ENCODE data around the gene GNG14. TPM values are rescaled to one million over a fixed set of nuclear protein-coding genes. Genes with fewer than 3 reads are reported as not detected.

Gene GNG14
- total and polyA plus RNA-seq, 10 of the 15 experiments (the other 5 are each of a cell fraction or from before 2014, with no cell fraction given) = not detected

DNA sequence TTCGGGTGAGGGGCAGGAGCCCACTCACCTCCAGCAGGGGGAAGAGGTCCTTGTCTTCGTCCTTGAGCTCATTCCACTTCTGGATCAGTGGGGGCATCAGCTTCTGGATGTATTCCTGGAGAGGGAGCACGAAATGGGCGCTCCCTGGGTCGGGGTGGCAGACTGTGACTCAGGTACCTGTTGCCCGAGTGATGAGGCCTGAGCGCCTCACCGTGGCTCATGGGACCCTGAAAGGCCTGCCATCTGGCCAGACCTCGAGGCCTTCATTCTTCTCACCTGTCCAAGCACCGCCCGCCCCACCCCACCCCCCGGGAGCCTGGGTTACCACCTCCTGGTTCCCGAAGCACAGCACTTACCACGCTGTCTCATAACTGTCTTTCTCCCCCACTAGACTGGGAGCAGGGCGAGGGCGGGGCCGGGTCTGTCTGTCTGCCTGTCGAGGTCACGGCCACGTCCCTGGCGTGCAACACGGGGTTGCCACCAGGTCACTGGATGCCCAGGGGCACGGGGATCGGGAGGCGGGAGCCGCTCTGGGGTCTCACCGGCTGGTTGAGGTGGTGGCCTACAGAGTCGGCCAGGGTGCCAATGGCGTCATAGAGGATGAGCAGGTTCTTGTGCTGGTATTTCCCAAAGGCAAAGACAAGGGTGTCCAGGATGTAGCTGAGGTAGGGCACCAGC lies 18.0 kb downstream of the GNG14 start:
- 97% methylated on average over 24 of the region's 29 CpGs for WGBS (ENCODE audit: insufficient coverage, insufficient replicate concordance, low lambda C conversion rate, missing lambda C conversion rate)
- FAIRE-seq (no peak), ATAC-seq (no peak), DNase-seq (ENCODE audit: low read depth, low spot score) (no peak)
- POLR2A ChIA-PET = no interaction called here
- Histone ChIP-seq H3K79me2 (ENCODE audit: control insufficient read depth, insufficient read depth, low read length) (no peaks in the 10 kb centered on the region), H3K4me2 (ENCODE audit: control insufficient read depth, insufficient read depth) (no peak overlapping the region), H3K27ac (ENCODE audit: control insufficient read depth, insufficient read depth) (no peak overlapping the region), H4K20me1 (ENCODE audit: control insufficient read depth, insufficient read depth) (no peaks in the 10 kb centered on the region), H3K4me1 (ENCODE audit: control insufficient read depth, insufficient read depth, low read length) (no peaks in the 10 kb centered on the region), H3K4me3 (no peak overlapping the region), H3K9ac (ENCODE audit: control insufficient read depth, insufficient read depth, low read length) (no peak overlapping the region), H3K27me3 (replicated peaks in 1 of 2; ENCODE audit: control insufficient read depth in 2 of 2, insufficient read depth in 2 of 2, low read length in 1 of 2) (no peaks in the 10 kb centered on the region), H3K36me3 (ENCODE audit: control insufficient read depth in 2 of 2, insufficient read depth in 2 of 2, low read length in 1 of 2) (peaks cover 31 to 49% of the 10 kb centered on the region in 2 experiments), H3K9me3 (replicated peaks; ENCODE audit: control insufficient read depth, insufficient read depth, low read length) (no peaks in the 10 kb centered on the region), H2AFZ (ENCODE audit: control insufficient read depth, low read depth, low read length) (no peak overlapping the region)
- intact Hi-C loops (cut with micrococcal nuclease; ENCODE audit: unreplicated experiment) (no loop called here), in situ Hi-C loops (cut with MboI) (no loop called here)
- BruUV-seq (replicated peaks) = no TSS peak
- SMC1A ChIA-PET (ENCODE audit: uncharacterized antibody, unreplicated experiment) = no interaction called here
- CTCF ChIA-PET = no interaction called here
- RAD21 ChIA-PET (ENCODE audit: unreplicated experiment) = no interaction called here
- TF ChIP-seq, protein P1, sequence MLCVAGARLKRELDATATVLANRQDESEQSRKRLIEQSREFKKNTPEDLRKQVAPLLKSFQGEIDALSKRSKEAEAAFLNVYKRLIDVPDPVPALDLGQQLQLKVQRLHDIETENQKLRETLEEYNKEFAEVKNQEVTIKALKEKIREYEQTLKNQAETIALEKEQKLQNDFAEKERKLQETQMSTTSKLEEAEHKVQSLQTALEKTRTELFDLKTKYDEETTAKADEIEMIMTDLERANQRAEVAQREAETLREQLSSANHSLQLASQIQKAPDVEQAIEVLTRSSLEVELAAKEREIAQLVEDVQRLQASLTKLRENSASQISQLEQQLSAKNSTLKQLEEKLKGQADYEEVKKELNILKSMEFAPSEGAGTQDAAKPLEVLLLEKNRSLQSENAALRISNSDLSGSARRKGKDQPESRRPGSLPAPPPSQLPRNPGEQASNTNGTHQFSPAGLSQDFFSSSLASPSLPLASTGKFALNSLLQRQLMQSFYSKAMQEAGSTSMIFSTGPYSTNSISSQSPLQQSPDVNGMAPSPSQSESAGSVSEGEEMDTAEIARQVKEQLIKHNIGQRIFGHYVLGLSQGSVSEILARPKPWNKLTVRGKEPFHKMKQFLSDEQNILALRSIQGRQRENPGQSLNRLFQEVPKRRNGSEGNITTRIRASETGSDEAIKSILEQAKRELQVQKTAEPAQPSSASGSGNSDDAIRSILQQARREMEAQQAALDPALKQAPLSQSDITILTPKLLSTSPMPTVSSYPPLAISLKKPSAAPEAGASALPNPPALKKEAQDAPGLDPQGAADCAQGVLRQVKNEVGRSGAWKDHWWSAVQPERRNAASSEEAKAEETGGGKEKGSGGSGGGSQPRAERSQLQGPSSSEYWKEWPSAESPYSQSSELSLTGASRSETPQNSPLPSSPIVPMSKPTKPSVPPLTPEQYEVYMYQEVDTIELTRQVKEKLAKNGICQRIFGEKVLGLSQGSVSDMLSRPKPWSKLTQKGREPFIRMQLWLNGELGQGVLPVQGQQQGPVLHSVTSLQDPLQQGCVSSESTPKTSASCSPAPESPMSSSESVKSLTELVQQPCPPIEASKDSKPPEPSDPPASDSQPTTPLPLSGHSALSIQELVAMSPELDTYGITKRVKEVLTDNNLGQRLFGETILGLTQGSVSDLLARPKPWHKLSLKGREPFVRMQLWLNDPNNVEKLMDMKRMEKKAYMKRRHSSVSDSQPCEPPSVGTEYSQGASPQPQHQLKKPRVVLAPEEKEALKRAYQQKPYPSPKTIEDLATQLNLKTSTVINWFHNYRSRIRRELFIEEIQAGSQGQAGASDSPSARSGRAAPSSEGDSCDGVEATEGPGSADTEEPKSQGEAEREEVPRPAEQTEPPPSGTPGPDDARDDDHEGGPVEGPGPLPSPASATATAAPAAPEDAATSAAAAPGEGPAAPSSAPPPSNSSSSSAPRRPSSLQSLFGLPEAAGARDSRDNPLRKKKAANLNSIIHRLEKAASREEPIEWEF (IDR thresholded peaks at IDR 0.05; ENCODE audit: insufficient replicate concordance, low read depth, low read length) = no peak
- TF ChIP-seq, protein P2, sequence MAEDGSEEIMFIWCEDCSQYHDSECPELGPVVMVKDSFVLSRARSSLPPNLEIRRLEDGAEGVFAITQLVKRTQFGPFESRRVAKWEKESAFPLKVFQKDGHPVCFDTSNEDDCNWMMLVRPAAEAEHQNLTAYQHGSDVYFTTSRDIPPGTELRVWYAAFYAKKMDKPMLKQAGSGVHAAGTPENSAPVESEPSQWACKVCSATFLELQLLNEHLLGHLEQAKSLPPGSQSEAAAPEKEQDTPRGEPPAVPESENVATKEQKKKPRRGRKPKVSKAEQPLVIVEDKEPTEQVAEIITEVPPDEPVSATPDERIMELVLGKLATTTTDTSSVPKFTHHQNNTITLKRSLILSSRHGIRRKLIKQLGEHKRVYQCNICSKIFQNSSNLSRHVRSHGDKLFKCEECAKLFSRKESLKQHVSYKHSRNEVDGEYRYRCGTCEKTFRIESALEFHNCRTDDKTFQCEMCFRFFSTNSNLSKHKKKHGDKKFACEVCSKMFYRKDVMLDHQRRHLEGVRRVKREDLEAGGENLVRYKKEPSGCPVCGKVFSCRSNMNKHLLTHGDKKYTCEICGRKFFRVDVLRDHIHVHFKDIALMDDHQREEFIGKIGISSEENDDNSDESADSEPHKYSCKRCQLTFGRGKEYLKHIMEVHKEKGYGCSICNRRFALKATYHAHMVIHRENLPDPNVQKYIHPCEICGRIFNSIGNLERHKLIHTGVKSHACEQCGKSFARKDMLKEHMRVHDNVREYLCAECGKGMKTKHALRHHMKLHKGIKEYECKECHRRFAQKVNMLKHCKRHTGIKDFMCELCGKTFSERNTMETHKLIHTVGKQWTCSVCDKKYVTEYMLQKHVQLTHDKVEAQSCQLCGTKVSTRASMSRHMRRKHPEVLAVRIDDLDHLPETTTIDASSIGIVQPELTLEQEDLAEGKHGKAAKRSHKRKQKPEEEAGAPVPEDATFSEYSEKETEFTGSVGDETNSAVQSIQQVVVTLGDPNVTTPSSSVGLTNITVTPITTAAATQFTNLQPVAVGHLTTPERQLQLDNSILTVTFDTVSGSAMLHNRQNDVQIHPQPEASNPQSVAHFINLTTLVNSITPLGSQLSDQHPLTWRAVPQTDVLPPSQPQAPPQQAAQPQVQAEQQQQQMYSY (CRISPR knock-in tag; IDR thresholded peaks at IDR 0.05) = no peak
- no peak for TF ChIP-seq ZNF207 (IDR thresholded peaks at IDR 0.05; ENCODE audit: borderline replicate concordance)
- no peak for TF ChIP-seq CHD4 (IDR thresholded peaks at IDR 0.05)
- TF ChIP-seq ZNF622 (IDR thresholded peaks at IDR 0.05) = no peak
- TF ChIP-seq TCF7 (IDR thresholded peaks at IDR 0.05; ENCODE audit: borderline replicate concordance) = no peak
- TF ChIP-seq KAT2A (conservative IDR thresholded peaks at IDR 0.05; ENCODE audit: control insufficient read depth, low read depth, low read length) = no peak
- TF ChIP-seq NFYB (IDR thresholded peaks at IDR 0.05; ENCODE audit: insufficient read depth, low read depth, low read length) = no peak
- no peak for TF ChIP-seq RUNX3 (IDR thresholded peaks at IDR 0.05; ENCODE audit: low read length)
- TF ChIP-seq NFYA (IDR thresholded peaks at IDR 0.05; ENCODE audit: borderline replicate concordance, low read depth, low read length) = no peak
- TF ChIP-seq STAT1 (conservative IDR thresholded peaks at IDR 0.05) = no peak
- TF ChIP-seq BRCA1 (IDR thresholded peaks at IDR 0.05; ENCODE audit: low read depth, low read length) = no peak
- TF ChIP-seq FOXK2 (IDR thresholded peaks at IDR 0.05) = no peak
- TF ChIP-seq WRNIP1 (IDR thresholded peaks at IDR 0.05; ENCODE audit: borderline replicate concordance, low read depth, low read length) = no peak
- no peak for TF ChIP-seq BACH1 (IDR thresholded peaks at IDR 0.05; ENCODE audit: borderline replicate concordance)
- TF ChIP-seq HDAC6 (IDR thresholded peaks at IDR 0.05; ENCODE audit: unreplicated experiment) = no peak
